GM12878 (cell line): ENCODE data around the gene CYB5R2. TPM values are rescaled to one million over a fixed set of nuclear protein-coding genes. Genes with fewer than 3 reads are reported as not detected.

Experiments
- ATAC-seq: fragments of 200-7000 bp; cut with Tn5 transposase; 3 replicates; pipeline ENCODE4 v1.9.1; 2020; ENCODE audit warnings: mild to moderate bottlenecking, moderate library complexity
- BruUV-seq: library from RNA; stranded (reverse); fragments of 400-500 nt; replicated peaks from 2 replicates; lab custom pipeline; 2021; lab: Mats Ljungman, UMichigan
- CTCF ChIA-PET: fragments of 300-600 bp; sonication (Branson Sonifier 250); formaldehyde crosslinking; extraction: SDS; loops from one replicate; lab custom pipeline; 2021; ENCODE audit warnings: inconsistent platforms; lab: Yijun Ruan, JAX
- POLR2A ChIA-PET: fragments of 350-600 bp; formaldehyde crosslinking; extraction: SDS; loops from one replicate; lab custom pipeline; 2021; ENCODE audit warnings: inconsistent platforms; lab: Charles Lee
- RAD21 ChIA-PET: fragments of 300-600 bp; sonication (Branson Sonifier 250); formaldehyde crosslinking; loops from one replicate; lab custom pipeline; 2023; ENCODE audit warnings: antibody characterized with exemption; ENCODE audit not compliant: unreplicated experiment; lab: Charles Lee
- SMC1A ChIA-PET: fragments of 300-600 bp; sonication (Branson Sonifier 250); formaldehyde crosslinking; loops from one replicate; lab custom pipeline; 2023; ENCODE audit not compliant: unreplicated experiment, uncharacterized antibody; lab: Charles Lee
- DNase-seq: peaks from one replicate; pipeline ENCODE4 v3.0.0-alpha.2; 2011; ENCODE audit warnings: low read depth, low spot score
- FAIRE-seq: peaks from 3 replicates; lab custom pipeline; 2011; peaks lifted over from hg19 to GRCh38; lab: Jason Lieb, UNC
- H2AFZ ChIP-seq: 2 replicates; pipeline ENCODE4 v1.6.0; 2011; ENCODE audit warnings: low read depth, low read length, control low read depth; ENCODE audit not compliant: control insufficient read depth
- H3K27ac ChIP-seq: 2 replicates; pipeline ENCODE4 v1.5.1; 2011; ENCODE audit warnings: control low read depth; ENCODE audit not compliant: control insufficient read depth, insufficient read depth
- H3K27me3 ChIP-seq, 2 experiments: replicated peaks in 1 of 2; 2 replicates each; pipeline versions ENCODE4 v1.6.0 to v1.6.1; 2011; ENCODE audit warnings: low read length in 1 of 2; ENCODE audit not compliant: control insufficient read depth in 2 of 2, insufficient read depth in 2 of 2
- H3K36me3 ChIP-seq, 2 experiments: 2 replicates each; pipeline ENCODE4 v1.5.1; 2011; ENCODE audit warnings: low read length in 1 of 2; ENCODE audit not compliant: control insufficient read depth in 2 of 2, insufficient read depth in 2 of 2
- H3K4me1 ChIP-seq: 2 replicates; pipeline ENCODE4 v1.6.1; 2011; ENCODE audit warnings: mild to moderate bottlenecking, low read length, moderate library complexity, mixed read lengths; ENCODE audit not compliant: control insufficient read depth, insufficient read depth
- H3K4me2 ChIP-seq: 2 replicates; pipeline ENCODE4 v1.6.0; 2011; ENCODE audit warnings: control low read depth; ENCODE audit not compliant: control insufficient read depth, insufficient read depth
- H3K4me3 ChIP-seq: fragments of 200-600 bp; sonication (generic); 2 replicates; pipeline ENCODE4 v1.5.1; 2016
- H3K79me2 ChIP-seq: 2 replicates; pipeline ENCODE4 v1.6.0; 2011; ENCODE audit warnings: low read length; ENCODE audit not compliant: control insufficient read depth, insufficient read depth
- H3K9ac ChIP-seq: 2 replicates; pipeline ENCODE4 v1.8.0; 2011; ENCODE audit warnings: low read length, control low read depth, mixed read lengths; ENCODE audit not compliant: control insufficient read depth, insufficient read depth
- H3K9me3 ChIP-seq: replicated peaks from 3 replicates; pipeline ENCODE4 v1.5.1; 2011; ENCODE audit warnings: mild to moderate bottlenecking, low read length; ENCODE audit not compliant: control insufficient read depth, insufficient read depth
- H4K20me1 ChIP-seq: 2 replicates; pipeline ENCODE4 v1.6.0; 2011; ENCODE audit not compliant: control insufficient read depth, insufficient read depth
- ATF7 ChIP-seq: fragments of 450-650 bp; IDR thresholded peaks from 2 replicates; pipeline ENCODE4 v1.6.1; 2016; ENCODE audit warnings: low read depth, mild to moderate bottlenecking
- GATAD2B ChIP-seq: fragments of 450-650 bp; conservative IDR thresholded peaks from 2 replicates; pipeline ENCODE4 v1.6.1; 2017; ENCODE audit warnings: low read depth, mild to moderate bottlenecking, moderate library complexity
- MYC ChIP-seq: IDR thresholded peaks from 2 replicates; pipeline ENCODE4 v1.6.1; 2011; ENCODE audit warnings: mild to moderate bottlenecking, low read length, moderate library complexity, inconsistent platforms; ENCODE audit not compliant: insufficient read depth, insufficient replicate concordance, insufficient read length, severe bottlenecking
- PAX5 ChIP-seq: IDR thresholded peaks from 2 replicates; pipeline ENCODE4 v1.6.1; 2011; ENCODE audit warnings: low read depth, low read length, borderline replicate concordance
- POLR2AphosphoS2 ChIP-seq: IDR thresholded peaks from 2 replicates; pipeline ENCODE4 v1.6.1; 2011; ENCODE audit warnings: low read depth, mild to moderate bottlenecking, low read length, improper control_type of control experiment, moderate library complexity
- RAD51 ChIP-seq: fragments of 450-650 bp; IDR thresholded peaks from 2 replicates; pipeline ENCODE4 v1.6.1; 2016; ENCODE audit warnings: moderate library complexity, mild to moderate bottlenecking, inconsistent platforms
- SIN3A ChIP-seq: IDR thresholded peaks from 2 replicates; pipeline ENCODE4 v1.6.1; 2012; ENCODE audit warnings: low read depth, low read length, improper control_type of control experiment
- SREBF2 ChIP-seq: IDR thresholded peaks from 2 replicates; pipeline ENCODE4 v1.6.1; 2012; ENCODE audit warnings: mild to moderate bottlenecking, low read length
- STAT3 ChIP-seq: IDR thresholded peaks from 2 replicates; pipeline ENCODE4 v1.6.1; 2011; ENCODE audit warnings: low read depth, low read length, improper control_type of control experiment
- TCF3 ChIP-seq: IDR thresholded peaks from 2 replicates; pipeline ENCODE4 v1.6.1; 2012; ENCODE audit warnings: low read depth, mild to moderate bottlenecking, low read length, borderline replicate concordance; ENCODE audit not compliant: insufficient read depth
- WGBS: methylation state at CpG from one replicate; pipeline ENCODE4 v1.1.6; 2016; ENCODE audit warnings: low lambda C conversion rate; ENCODE audit not compliant: insufficient replicate concordance, insufficient coverage; ENCODE audit errors: missing lambda C conversion rate; 5-methylcytosine and 5-hydroxymethylcytosine counted together
- in situ Hi-C: fragments of 300-500 bp; cut with MboI; formaldehyde crosslinking; loops from 9 replicates; pipeline ENCODE4 v1.14.3; 2018; ENCODE audit warnings: mixed read lengths
- intact Hi-C: fragments of 100-400 bp; cut with micrococcal nuclease; formaldehyde crosslinking; loops from one replicate; pipeline ENCODE4 v1.14.2; 2022; ENCODE audit not compliant: unreplicated experiment
- polyA plus RNA-seq, 11 experiments: library from polyadenylated mRNA; depleted of rRNA in 4 of 11; unstranded in 6 of 11; stranded (reverse) in 5 of 11; fragments of >200 nt; fragmentation: Nextera tagmentation in 4 of 11; fragmentation: Illumina TruSeq in 1 of 11; extraction: Ambion mirVana in 4 of 11; extraction: Trizol in 1 of 11; gene quantifications; 1 replicate in 1 of 11; 2 replicates in 10 of 11; pipeline versions ENCODE4 v1.2.1 to v1.2.3, GENCODE V29; 2011 to 2016; ENCODE audit warnings: inconsistent platforms in 2 of 11, missing spikeins in 2 of 11, low read depth in 1 of 11
- total RNA-seq, 4 experiments: library from RNA; depleted of rRNA in 3 of 4; stranded (reverse); fragments of >200 nt in 3 of 4; fragmentation: Illumina TruSeq in 1 of 4; extraction: Trizol in 1 of 4; gene quantifications; 2 replicates each; pipeline versions ENCODE4 v1.2.1 to v1.2.3, GENCODE V29; 2013 to 2021
- TF ChIP-seq, protein P1 (sequence below): fragments of 450-650 bp; IDR thresholded peaks from 2 replicates; pipeline ENCODE4 v1.6.1; 2017; ENCODE audit warnings: mild to moderate bottlenecking, low read depth, inconsistent platforms; ENCODE audit not compliant: poor library complexity, severe bottlenecking
- TF ChIP-seq, protein P2 (sequence below): fragments of 450-650 bp; IDR thresholded peaks from 2 replicates; pipeline ENCODE4 v1.6.1; 2017; ENCODE audit warnings: mild to moderate bottlenecking, moderate library complexity
- TF ChIP-seq, protein P3 (sequence below): IDR thresholded peaks from 2 replicates; pipeline ENCODE4 v1.6.1; 2011; ENCODE audit warnings: borderline replicate concordance, low read depth, mild to moderate bottlenecking, moderate library complexity, low read length; ENCODE audit not compliant: insufficient read depth, poor library complexity, severe bottlenecking
- TF ChIP-seq, protein P4 (sequence below): fragments of 450-650 bp; IDR thresholded peaks from 2 replicates; pipeline ENCODE4 v1.6.1; 2018; ENCODE audit warnings: mild to moderate bottlenecking, low read depth, moderate library complexity; ENCODE audit not compliant: partially characterized antibody

CYB5R2 gene
- total and polyA plus RNA-seq, 10 of the 15 experiments (the other 5 are each of a cell fraction or from before 2014, with no cell fraction given): 21.0 to 111 (median 70.4) TPM

DNA sequence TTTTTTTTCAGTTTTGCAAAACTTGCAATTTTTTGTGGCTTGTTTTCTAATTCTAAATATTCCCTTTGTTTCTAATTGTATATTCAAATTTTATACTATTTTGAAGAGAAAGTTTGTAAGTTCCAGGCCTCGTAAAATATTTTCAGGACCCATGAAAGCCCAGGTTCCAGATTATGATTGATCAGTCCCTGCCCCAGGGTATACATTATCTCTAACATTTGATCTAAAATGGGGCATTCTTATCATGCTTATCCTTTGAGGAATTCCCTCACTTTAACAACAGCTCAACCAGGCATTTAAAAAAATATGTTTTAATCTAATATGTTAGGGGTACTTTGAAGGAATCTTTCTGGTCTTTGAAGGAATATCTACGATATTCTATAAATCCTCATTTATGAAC is 26.4 kb downstream of the CYB5R2 start:
- CTCF ChIA-PET: no interaction called here
- DNase-seq (no peak), ATAC-seq (no peak), FAIRE-seq (no peak)
- 74% methylated on average over 2 of the region's 2 CpGs for WGBS
- no peaks in the 10 kb centered on the region for H3K79me2 ChIP-seq
- H3K9ac ChIP-seq: no peak overlapping the region
- no peak overlapping the region for H3K4me3 ChIP-seq
- H3K27ac ChIP-seq: no peak overlapping the region
- no peaks in the 10 kb centered on the region for H4K20me1 ChIP-seq
- RAD21 ChIA-PET: no interaction called here
- BruUV-seq: no TSS peak
- H3K27me3 ChIP-seq: no peaks in the 10 kb centered on the region
- intact Hi-C loops: no loop called here
- peaks cover 15 to 25% of the 10 kb centered on the region in 2 experiments for H3K36me3 ChIP-seq
- no peak overlapping the region for H2AFZ ChIP-seq
- in situ Hi-C loops: no loop called here
- H3K4me2 ChIP-seq: no peak overlapping the region
- SMC1A ChIA-PET: interaction anchor here (1.2 kb wide), 1 partner anchor 8 kb away, joined by 3 read pairs; no protein-coding TSS in a partner anchor
- H3K9me3 ChIP-seq: no peaks in the 10 kb centered on the region
- H3K4me1 ChIP-seq: no peaks in the 10 kb centered on the region
- POLR2A ChIA-PET: interaction anchor here (1.0 kb wide), 1 partner anchor 8 kb away, joined by 3 read pairs; no protein-coding TSS in a partner anchor
- TF ChIP-seq, protein P1, sequence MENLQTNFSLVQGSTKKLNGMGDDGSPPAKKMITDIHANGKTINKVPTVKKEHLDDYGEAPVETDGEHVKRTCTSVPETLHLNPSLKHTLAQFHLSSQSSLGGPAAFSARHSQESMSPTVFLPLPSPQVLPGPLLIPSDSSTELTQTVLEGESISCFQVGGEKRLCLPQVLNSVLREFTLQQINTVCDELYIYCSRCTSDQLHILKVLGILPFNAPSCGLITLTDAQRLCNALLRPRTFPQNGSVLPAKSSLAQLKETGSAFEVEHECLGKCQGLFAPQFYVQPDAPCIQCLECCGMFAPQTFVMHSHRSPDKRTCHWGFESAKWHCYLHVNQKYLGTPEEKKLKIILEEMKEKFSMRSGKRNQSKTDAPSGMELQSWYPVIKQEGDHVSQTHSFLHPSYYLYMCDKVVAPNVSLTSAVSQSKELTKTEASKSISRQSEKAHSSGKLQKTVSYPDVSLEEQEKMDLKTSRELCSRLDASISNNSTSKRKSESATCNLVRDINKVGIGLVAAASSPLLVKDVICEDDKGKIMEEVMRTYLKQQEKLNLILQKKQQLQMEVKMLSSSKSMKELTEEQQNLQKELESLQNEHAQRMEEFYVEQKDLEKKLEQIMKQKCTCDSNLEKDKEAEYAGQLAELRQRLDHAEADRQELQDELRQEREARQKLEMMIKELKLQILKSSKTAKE: no peak
- TF ChIP-seq, protein P2, sequence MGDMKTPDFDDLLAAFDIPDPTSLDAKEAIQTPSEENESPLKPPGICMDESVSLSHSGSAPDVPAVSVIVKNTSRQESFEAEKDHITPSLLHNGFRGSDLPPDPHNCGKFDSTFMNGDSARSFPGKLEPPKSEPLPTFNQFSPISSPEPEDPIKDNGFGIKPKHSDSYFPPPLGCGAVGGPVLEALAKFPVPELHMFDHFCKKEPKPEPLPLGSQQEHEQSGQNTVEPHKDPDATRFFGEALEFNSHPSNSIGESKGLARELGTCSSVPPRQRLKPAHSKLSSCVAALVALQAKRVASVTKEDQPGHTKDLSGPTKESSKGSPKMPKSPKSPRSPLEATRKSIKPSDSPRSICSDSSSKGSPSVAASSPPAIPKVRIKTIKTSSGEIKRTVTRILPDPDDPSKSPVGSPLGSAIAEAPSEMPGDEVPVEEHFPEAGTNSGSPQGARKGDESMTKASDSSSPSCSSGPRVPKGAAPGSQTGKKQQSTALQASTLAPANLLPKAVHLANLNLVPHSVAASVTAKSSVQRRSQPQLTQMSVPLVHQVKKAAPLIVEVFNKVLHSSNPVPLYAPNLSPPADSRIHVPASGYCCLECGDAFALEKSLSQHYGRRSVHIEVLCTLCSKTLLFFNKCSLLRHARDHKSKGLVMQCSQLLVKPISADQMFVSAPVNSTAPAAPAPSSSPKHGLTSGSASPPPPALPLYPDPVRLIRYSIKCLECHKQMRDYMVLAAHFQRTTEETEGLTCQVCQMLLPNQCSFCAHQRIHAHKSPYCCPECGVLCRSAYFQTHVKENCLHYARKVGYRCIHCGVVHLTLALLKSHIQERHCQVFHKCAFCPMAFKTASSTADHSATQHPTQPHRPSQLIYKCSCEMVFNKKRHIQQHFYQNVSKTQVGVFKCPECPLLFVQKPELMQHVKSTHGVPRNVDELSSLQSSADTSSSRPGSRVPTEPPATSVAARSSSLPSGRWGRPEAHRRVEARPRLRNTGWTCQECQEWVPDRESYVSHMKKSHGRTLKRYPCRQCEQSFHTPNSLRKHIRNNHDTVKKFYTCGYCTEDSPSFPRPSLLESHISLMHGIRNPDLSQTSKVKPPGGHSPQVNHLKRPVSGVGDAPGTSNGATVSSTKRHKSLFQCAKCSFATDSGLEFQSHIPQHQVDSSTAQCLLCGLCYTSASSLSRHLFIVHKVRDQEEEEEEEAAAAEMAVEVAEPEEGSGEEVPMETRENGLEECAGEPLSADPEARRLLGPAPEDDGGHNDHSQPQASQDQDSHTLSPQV: no peak
- no peak for TF ChIP-seq TCF3
- no peak for TF ChIP-seq SIN3A
- TF ChIP-seq SREBF2: no peak
- TF ChIP-seq POLR2AphosphoS2: no peak
- no peak for TF ChIP-seq PAX5
- TF ChIP-seq MYC: no peak
- TF ChIP-seq, protein P3, sequence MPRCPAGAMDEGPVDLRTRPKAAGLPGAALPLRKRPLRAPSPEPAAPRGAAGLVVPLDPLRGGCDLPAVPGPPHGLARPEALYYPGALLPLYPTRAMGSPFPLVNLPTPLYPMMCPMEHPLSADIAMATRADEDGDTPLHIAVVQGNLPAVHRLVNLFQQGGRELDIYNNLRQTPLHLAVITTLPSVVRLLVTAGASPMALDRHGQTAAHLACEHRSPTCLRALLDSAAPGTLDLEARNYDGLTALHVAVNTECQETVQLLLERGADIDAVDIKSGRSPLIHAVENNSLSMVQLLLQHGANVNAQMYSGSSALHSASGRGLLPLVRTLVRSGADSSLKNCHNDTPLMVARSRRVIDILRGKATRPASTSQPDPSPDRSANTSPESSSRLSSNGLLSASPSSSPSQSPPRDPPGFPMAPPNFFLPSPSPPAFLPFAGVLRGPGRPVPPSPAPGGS: no peak
- no peak for TF ChIP-seq STAT3
- TF ChIP-seq, protein P4, sequence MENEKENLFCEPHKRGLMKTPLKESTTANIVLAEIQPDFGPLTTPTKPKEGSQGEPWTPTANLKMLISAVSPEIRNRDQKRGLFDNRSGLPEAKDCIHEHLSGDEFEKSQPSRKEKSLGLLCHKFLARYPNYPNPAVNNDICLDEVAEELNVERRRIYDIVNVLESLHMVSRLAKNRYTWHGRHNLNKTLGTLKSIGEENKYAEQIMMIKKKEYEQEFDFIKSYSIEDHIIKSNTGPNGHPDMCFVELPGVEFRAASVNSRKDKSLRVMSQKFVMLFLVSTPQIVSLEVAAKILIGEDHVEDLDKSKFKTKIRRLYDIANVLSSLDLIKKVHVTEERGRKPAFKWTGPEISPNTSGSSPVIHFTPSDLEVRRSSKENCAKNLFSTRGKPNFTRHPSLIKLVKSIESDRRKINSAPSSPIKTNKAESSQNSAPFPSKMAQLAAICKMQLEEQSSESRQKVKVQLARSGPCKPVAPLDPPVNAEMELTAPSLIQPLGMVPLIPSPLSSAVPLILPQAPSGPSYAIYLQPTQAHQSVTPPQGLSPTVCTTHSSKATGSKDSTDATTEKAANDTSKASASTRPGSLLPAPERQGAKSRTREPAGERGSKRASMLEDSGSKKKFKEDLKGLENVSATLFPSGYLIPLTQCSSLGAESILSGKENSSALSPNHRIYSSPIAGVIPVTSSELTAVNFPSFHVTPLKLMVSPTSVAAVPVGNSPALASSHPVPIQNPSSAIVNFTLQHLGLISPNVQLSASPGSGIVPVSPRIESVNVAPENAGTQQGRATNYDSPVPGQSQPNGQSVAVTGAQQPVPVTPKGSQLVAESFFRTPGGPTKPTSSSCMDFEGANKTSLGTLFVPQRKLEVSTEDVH: no peak
- TF ChIP-seq GATAD2B: no peak
- TF ChIP-seq RAD51: no peak
- no peak for TF ChIP-seq ATF7
